ENCODE measurements around the gene KDM4E. TPM values are rescaled to one million over a fixed set of nuclear protein-coding genes. Genes with fewer than 3 reads are reported as not detected.

Gene KDM4E
- not detected for total RNA-seq
- polyA plus RNA-seq (ENCODE audit: insufficient read length in 2 of 2): under 1 TPM in 1 of 2 donors, not detected in 1; 0.11 TPM
- long read RNA-seq, donor 1: 0 reads
- long read RNA-seq, donor 2: 0 reads
- long read RNA-seq, donor 3: 0 reads
- long read RNA-seq, donor 4, partial matches to known transcripts: 0 of 1 reads
- long read RNA-seq, donor 4, other reads (novel, unspliced or antisense): 0 of 1 reads

DNA sequence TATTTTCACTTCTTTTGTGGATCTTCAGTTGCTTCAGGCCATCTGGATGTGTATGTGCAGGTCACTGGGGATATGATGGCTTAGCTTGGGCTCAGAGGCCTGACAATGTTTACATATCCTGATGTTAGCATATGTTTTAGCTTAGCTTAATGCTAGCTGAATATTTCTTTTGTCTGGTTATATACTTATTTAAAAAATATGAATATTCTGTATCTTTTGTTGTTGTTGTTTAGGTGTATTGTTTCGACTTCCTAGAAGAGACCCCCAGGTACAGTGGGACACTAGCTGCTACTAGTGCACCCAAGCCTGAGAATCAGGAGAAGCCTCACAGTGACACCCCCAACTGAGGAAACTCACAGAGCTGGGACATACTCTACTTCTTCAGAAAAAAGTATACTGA lies at the start of gene KDM4E:
TSS of gene KDM4E (plus strand) at position 301 of the 400 bp plus-strand sequence. CDS start 300 bp downstream, outside the sequence.
- no peaks in the 10 kb centered on the region for H3K4me1 ChIP-seq (ENCODE audit: control insufficient read depth, insufficient read depth, low read length)
- no peaks in the 10 kb centered on the region for H3K36me3 ChIP-seq (ENCODE audit: control insufficient read depth, insufficient read depth, low read length)
- DNase-seq (ENCODE audit: low read depth in 4 of 6, low spot score in 6 of 6): no peak
- H3K27me3 ChIP-seq (ENCODE audit: control insufficient read depth, insufficient read depth, low read length): no peaks in the 10 kb centered on the region
- H3K9me3 ChIP-seq (ENCODE audit: control insufficient read depth, insufficient read depth, low read length): no peaks in the 10 kb centered on the region
- no peak within 1 kb of the TSS for H3K27ac ChIP-seq (ENCODE audit: low read depth, low read length)
- no CpG with 5 or more reads among the region's 1 CpG for WGBS (ENCODE audit: insufficient coverage)
- H3K4me3 ChIP-seq (ENCODE audit: low read depth, low read length): no peak within 1 kb of the TSS

DNA sequence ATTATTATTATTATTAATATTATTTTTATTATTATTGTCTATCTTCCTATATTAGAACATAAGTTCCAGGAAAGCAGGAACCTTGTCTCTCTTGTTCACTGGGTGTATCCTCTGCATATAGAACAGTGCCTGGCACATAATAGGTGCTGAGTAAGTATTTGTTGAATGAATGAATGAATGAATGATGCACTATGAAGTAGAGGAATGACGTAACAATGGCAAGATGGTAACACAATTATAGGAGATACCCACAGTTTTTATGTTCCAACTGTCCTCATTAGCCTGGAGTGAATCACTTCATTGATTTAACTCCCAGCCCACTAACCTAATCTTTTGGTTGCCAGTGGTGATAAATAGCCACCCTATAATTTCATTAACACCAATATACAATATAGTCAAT lies 49.5 kb upstream of the KDM4E start:
- no peak for DNase-seq (ENCODE audit: low read depth in 4 of 6, low spot score in 6 of 6)
- Histone ChIP-seq H3K36me3 (ENCODE audit: control insufficient read depth, insufficient read depth, low read length) (peaks cover 7% of the 10 kb centered on the region), H3K4me1 (ENCODE audit: control insufficient read depth, insufficient read depth, low read length) (no peaks in the 10 kb centered on the region), H3K4me3 (ENCODE audit: low read depth, low read length) (no peak overlapping the region), H3K9me3 (ENCODE audit: control insufficient read depth, insufficient read depth, low read length) (no peaks in the 10 kb centered on the region), H3K27me3 (ENCODE audit: control insufficient read depth, insufficient read depth, low read length) (no peaks in the 10 kb centered on the region), H3K27ac (ENCODE audit: low read depth, low read length) (no peak overlapping the region)
- WGBS (ENCODE audit: insufficient coverage): no CpG with 5 or more reads among the region's 1 CpG

DNA sequence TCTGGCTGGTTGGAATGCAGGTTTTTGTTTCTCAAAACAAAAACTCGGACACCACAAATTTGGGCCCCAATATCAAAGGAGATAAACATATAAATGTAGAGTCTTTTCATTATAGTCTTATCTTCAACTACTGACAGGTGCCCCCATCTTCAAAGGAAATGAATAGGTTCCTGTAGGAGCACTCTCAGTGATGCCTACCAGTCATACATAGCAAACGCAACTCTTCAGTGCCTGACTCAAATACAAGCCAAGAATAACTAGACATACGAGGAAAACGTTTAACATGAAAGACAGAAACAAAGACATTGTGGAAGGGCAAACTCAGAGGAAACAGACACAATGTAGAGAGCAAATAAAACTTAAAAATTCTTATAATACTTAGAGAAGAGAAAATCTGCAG lies 37.7 kb upstream of the KDM4E start:
- Histone ChIP-seq H3K36me3 (ENCODE audit: control insufficient read depth, insufficient read depth, low read length) (no peaks in the 10 kb centered on the region), H3K27ac (ENCODE audit: low read depth, low read length) (no peak overlapping the region), H3K4me3 (ENCODE audit: low read depth, low read length) (no peak overlapping the region), H3K9me3 (ENCODE audit: control insufficient read depth, insufficient read depth, low read length) (no peaks in the 10 kb centered on the region), H3K4me1 (ENCODE audit: control insufficient read depth, insufficient read depth, low read length) (no peaks in the 10 kb centered on the region), H3K27me3 (ENCODE audit: control insufficient read depth, insufficient read depth, low read length) (no peaks in the 10 kb centered on the region)
- no peak for DNase-seq (ENCODE audit: low read depth in 4 of 6, low spot score in 6 of 6)
- no CpG with 5 or more reads among the region's 4 CpGs for WGBS (ENCODE audit: insufficient coverage)

DNA sequence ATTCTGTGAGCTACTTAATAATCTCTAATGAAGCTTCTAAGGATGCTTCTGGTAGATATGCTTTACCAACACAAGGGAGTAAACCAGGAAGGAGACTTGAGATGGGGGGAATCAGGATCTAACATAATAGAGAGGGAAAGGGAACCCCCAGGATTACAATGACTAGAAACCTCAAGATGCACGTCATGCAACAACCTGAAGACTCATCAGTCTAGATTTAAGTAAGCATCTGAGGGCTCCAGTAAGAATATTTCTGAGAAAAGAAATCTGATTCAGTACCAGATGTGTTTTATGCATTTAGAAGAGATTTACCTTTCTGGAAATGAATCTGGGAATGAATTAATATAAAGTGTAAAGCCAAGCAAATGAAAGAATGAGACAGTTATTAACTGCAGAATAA lies 36.3 kb upstream of the KDM4E start:
- H3K27ac ChIP-seq (ENCODE audit: low read depth, low read length): no peak overlapping the region
- no peak overlapping the region for H3K4me3 ChIP-seq (ENCODE audit: low read depth, low read length)
- no CpG with 5 or more reads among the region's 1 CpG for WGBS (ENCODE audit: insufficient coverage)

DNA sequence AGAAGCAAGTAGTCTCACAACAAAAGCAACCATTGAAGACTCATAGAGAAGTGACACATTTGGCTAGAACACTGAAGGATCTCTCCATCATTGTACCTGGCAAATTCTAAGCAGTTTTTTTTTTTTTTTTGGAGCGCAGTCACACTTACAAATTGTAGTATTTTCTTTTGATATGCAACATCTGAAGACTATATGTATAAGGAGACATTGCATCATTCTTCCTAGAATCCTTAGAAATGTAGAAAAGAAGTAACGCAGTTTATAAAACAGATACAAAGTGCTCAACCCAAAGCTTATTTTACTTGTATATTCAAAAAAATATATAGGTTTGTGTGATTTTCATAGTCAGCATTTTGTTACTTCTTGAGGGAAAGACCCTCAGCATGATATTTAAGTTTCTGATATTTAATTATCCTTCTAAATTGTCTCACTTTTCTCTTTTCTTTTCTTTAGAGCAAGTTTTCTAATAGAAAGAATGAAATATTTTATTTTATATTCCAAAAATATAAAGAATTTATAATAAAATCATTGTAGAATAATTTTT lies 31.6 kb upstream of the KDM4E start:
- no peak for DNase-seq (ENCODE audit: low read depth in 4 of 6, low spot score in 6 of 6)
- no peaks in the 10 kb centered on the region for H3K4me1 ChIP-seq (ENCODE audit: control insufficient read depth, insufficient read depth, low read length)
- H3K36me3 ChIP-seq (ENCODE audit: control insufficient read depth, insufficient read depth, low read length): peaks cover 9% of the 10 kb centered on the region
- H3K27me3 ChIP-seq (ENCODE audit: control insufficient read depth, insufficient read depth, low read length): no peaks in the 10 kb centered on the region
- H3K4me3 ChIP-seq (ENCODE audit: low read depth, low read length): no peak overlapping the region
- no peak overlapping the region for H3K27ac ChIP-seq (ENCODE audit: low read depth, low read length)
- WGBS (ENCODE audit: insufficient coverage): no CpG with 5 or more reads among the region's 2 CpGs
- H3K9me3 ChIP-seq (ENCODE audit: control insufficient read depth, insufficient read depth, low read length): no peaks in the 10 kb centered on the region

More for the DNA sequence above, 36.3 kb upstream of the KDM4E start:
- Histone ChIP-seq H3K36me3 (ENCODE audit: control insufficient read depth, insufficient read depth, low read length) (no peaks in the 10 kb centered on the region), H3K4me1 (ENCODE audit: control insufficient read depth, insufficient read depth, low read length) (no peaks in the 10 kb centered on the region), H3K9me3 (ENCODE audit: control insufficient read depth, insufficient read depth, low read length) (no peaks in the 10 kb centered on the region), H3K27me3 (ENCODE audit: control insufficient read depth, insufficient read depth, low read length) (no peaks in the 10 kb centered on the region)
- no peak for DNase-seq (ENCODE audit: low read depth in 4 of 6, low spot score in 6 of 6)

DNA sequence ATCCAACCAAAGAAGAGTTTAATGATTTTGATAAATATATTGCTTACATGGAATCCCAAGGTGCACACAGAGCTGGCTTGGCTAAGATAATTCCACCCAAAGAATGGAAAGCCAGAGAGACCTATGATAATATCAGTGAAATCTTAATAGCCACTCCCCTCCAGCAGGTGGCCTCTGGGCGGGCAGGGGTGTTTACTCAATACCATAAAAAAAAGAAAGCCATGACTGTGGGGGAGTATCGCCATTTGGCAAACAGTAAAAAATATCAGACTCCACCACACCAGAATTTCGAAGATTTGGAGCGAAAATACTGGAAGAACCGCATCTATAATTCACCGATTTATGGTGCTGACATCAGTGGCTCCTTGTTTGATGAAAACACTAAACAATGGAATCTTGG lies 27.6 kb upstream of the KDM4E start:
- no peak overlapping the region for H3K4me3 ChIP-seq (ENCODE audit: low read depth, low read length)
- H3K4me1 ChIP-seq (ENCODE audit: control insufficient read depth, insufficient read depth, low read length): no peaks in the 10 kb centered on the region
- 100% methylated on average over 2 of the region's 6 CpGs for WGBS (ENCODE audit: insufficient coverage)
- H3K27ac ChIP-seq (ENCODE audit: low read depth, low read length): no peak overlapping the region
- no peaks in the 10 kb centered on the region for H3K27me3 ChIP-seq (ENCODE audit: control insufficient read depth, insufficient read depth, low read length)
- H3K9me3 ChIP-seq (ENCODE audit: control insufficient read depth, insufficient read depth, low read length): no peaks in the 10 kb centered on the region
- H3K36me3 ChIP-seq (ENCODE audit: control insufficient read depth, insufficient read depth, low read length): peaks cover 12% of the 10 kb centered on the region
- no peak for DNase-seq (ENCODE audit: low read depth in 4 of 6, low spot score in 6 of 6)

DNA sequence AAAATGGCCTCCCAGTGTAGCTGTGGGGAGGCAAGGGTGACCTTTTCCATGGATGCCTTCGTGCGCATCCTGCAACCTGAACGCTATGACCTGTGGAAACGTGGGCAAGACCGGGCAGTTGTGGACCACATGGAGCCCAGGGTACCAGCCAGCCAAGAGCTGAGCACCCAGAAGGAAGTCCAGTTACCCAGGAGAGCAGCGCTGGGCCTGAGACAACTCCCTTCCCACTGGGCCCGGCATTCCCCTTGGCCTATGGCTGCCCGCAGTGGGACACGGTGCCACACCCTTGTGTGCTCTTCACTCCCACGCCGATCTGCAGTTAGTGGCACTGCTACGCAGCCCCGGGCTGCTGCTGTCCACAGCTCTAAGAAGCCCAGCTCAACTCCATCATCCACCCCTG lies 26.8 kb upstream of the KDM4E start:
- H3K36me3 ChIP-seq (ENCODE audit: control insufficient read depth, insufficient read depth, low read length): peaks cover 12% of the 10 kb centered on the region
- no peak for DNase-seq (ENCODE audit: low read depth in 4 of 6, low spot score in 6 of 6)
- no peaks in the 10 kb centered on the region for H3K9me3 ChIP-seq (ENCODE audit: control insufficient read depth, insufficient read depth, low read length)
- 92% methylated on average over 13 of the region's 13 CpGs for WGBS (ENCODE audit: insufficient coverage)
- no peak overlapping the region for H3K4me3 ChIP-seq (ENCODE audit: low read depth, low read length)
- no peak overlapping the region for H3K27ac ChIP-seq (ENCODE audit: low read depth, low read length)
- no peaks in the 10 kb centered on the region for H3K4me1 ChIP-seq (ENCODE audit: control insufficient read depth, insufficient read depth, low read length)
- no peaks in the 10 kb centered on the region for H3K27me3 ChIP-seq (ENCODE audit: control insufficient read depth, insufficient read depth, low read length)

DNA sequence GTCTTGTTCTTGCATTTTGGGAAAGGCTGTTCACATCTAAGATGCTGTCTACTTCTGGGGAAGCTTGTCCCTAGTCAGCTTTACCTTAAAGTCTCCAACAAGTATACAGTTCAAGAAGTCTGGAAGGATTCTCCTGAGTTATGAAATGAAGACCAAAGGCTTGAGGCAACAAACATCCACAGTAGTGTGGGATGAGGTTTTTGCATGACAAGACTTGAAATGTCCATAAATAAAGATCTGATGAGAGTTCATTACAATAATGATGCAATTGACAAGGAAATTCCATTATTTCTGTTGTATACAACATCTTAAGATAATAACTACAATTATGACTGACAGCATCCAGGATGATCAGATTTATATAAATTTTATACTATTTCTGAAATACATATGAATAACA lies 21.3 kb upstream of the KDM4E start:
- no peak for DNase-seq (ENCODE audit: low read depth in 4 of 6, low spot score in 6 of 6)

DNA sequence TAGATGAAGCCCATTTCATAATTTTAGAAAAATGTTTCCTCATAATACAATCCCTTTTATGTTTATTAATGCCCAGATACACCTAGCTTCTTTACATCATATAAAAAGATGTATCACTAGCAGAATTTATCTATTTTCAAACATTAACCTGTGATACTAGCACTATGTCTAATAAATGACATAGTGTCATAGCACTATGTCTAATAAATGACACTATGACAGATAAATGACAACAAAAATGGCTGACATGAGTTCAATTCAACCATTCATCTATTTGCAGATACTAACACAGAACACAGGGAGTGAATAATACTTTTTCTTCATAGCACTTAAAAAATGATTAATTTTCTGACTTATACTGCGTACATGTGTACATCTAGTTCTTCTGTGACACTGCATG lies 19.4 kb upstream of the KDM4E start:
- no CpG with 5 or more reads among the region's 1 CpG for WGBS (ENCODE audit: insufficient coverage)
- Histone ChIP-seq H3K27ac (ENCODE audit: low read depth, low read length) (no peak overlapping the region), H3K4me1 (ENCODE audit: control insufficient read depth, insufficient read depth, low read length) (no peaks in the 10 kb centered on the region), H3K9me3 (ENCODE audit: control insufficient read depth, insufficient read depth, low read length) (peaks cover 3% of the 10 kb centered on the region), H3K36me3 (ENCODE audit: control insufficient read depth, insufficient read depth, low read length) (no peaks in the 10 kb centered on the region), H3K27me3 (ENCODE audit: control insufficient read depth, insufficient read depth, low read length) (no peaks in the 10 kb centered on the region), H3K4me3 (ENCODE audit: low read depth, low read length) (no peak overlapping the region)
- DNase-seq (ENCODE audit: low read depth in 4 of 6, low spot score in 6 of 6): no peak

More for the DNA sequence above, 21.3 kb upstream of the KDM4E start:
- Histone ChIP-seq H3K9me3 (ENCODE audit: control insufficient read depth, insufficient read depth, low read length) (peaks cover 3% of the 10 kb centered on the region), H3K27ac (ENCODE audit: low read depth, low read length) (no peak overlapping the region), H3K4me1 (ENCODE audit: control insufficient read depth, insufficient read depth, low read length) (no peaks in the 10 kb centered on the region), H3K36me3 (ENCODE audit: control insufficient read depth, insufficient read depth, low read length) (peaks cover under 1% of the 10 kb centered on the region), H3K27me3 (ENCODE audit: control insufficient read depth, insufficient read depth, low read length) (no peaks in the 10 kb centered on the region), H3K4me3 (ENCODE audit: low read depth, low read length) (no peak overlapping the region)

DNA sequence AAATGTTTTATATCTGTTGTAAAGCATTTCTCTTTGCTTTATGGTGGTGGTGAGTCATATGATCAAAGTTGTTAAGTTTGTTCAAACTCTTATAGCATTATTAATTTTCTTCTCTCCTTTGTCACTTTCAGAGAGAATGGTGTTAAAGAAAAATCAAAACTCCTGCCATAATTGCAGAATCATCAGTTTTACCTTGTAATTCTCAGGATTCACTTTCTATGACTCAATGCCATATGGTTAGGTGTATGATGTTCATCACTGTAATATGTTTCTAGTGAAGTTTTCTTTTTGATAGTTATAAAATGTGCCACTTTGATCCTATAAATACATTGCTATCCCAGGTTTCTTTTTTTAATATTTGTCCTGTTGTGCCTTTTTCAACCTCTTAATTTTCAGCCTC lies 13.7 kb upstream of the KDM4E start:
- Histone ChIP-seq H3K4me1 (ENCODE audit: control insufficient read depth, insufficient read depth, low read length) (no peaks in the 10 kb centered on the region), H3K27me3 (ENCODE audit: control insufficient read depth, insufficient read depth, low read length) (no peaks in the 10 kb centered on the region), H3K9me3 (ENCODE audit: control insufficient read depth, insufficient read depth, low read length) (peaks cover 3% of the 10 kb centered on the region), H3K36me3 (ENCODE audit: control insufficient read depth, insufficient read depth, low read length) (no peaks in the 10 kb centered on the region), H3K4me3 (ENCODE audit: low read depth, low read length) (no peak overlapping the region), H3K27ac (ENCODE audit: low read depth, low read length) (no peak overlapping the region)
- no peak for DNase-seq (ENCODE audit: low read depth in 4 of 6, low spot score in 6 of 6)

Data from spinal cord (tissue), 10 donors.